Right forelimb (tissue), 1 donor: Measurements from ENCODE around the gene GAGE1.
"Not testable (repeated sequence)": the region's sequence is repeated elsewhere in the genome, so short reads cannot be mapped to it uniquely, and the experiment has no call there.

Experiments used
- DNase-seq: peaks from one replicate; pipeline ENCODE4 v3.0.0-alpha.2; 2018

GAGE1 gene

GRCh38 chrX:49598720-49599119, at the start of gene GAGE1:
Gene GAGE1, plus strand, starts transcription at chrX:49599020. Its CDS starts 1,155 bp downstream, at chrX:49600175.
- DNase-seq: not testable (repeated sequence)

- not testable (repeated sequence) for DNase-seq
These were observed 47.8 kb upstream of the GAGE1 start, which contains the start of gene GAGE12E for GRCh38 chrX:49550989-49551388. Gene GAGE12E, plus strand, starts transcription at chrX:49551289. Its CDS starts 1,155 bp downstream, at chrX:49552444.

GRCh38 chrX:49560542-49560941, 38.3 kb upstream of the GAGE1 start, which contains the start of gene GAGE12F:
Gene GAGE12F, plus strand, starts transcription at chrX:49560842. Its CDS starts 1,155 bp downstream, at chrX:49561997.
- not testable (repeated sequence) for DNase-seq

- DNase-seq: not testable (repeated sequence)
These were observed 30.1 kb upstream of the GAGE1 start for GRCh38 chrX:49568728-49569127.

GRCh38 chrX:49569152-49569551, 29.7 kb upstream of the GAGE1 start:
- DNase-seq: not testable (repeated sequence)

- DNase-seq: not testable (repeated sequence)
These were observed 28.7 kb upstream of the GAGE1 start, which contains the start of gene GAGE12G for GRCh38 chrX:49570100-49570499. Gene GAGE12G, plus strand, starts transcription at chrX:49570400. Its CDS starts 1,155 bp downstream, at chrX:49571555.

GRCh38 chrX:49579649-49580048, 19.2 kb upstream of the GAGE1 start, which contains the start of gene GAGE12H:
Gene GAGE12H, plus strand, starts transcription at chrX:49579949. Its CDS starts 1,155 bp downstream, at chrX:49581104.
- DNase-seq: not testable (repeated sequence)

- not testable (repeated sequence) for DNase-seq
These were observed 9.6 kb upstream of the GAGE1 start, which contains the start of gene GAGE2A for GRCh38 chrX:49589196-49589595. Gene GAGE2A, plus strand, starts transcription at chrX:49589496. Its CDS starts 1,155 bp downstream, at chrX:49590651.

GRCh38 chrX:49589769-49590478, 8.9 kb upstream of the GAGE1 start:
- DNase-seq: not testable (repeated sequence)

- not testable (repeated sequence) for DNase-seq
These were observed 8.3 kb upstream of the GAGE1 start for GRCh38 chrX:49590488-49590887.

- DNase-seq: no peak
These were observed 12.0 kb downstream of the GAGE1 start for GRCh38 chrX:49610718-49611310.

GRCh38 chrX:49618574-49618973, 19.8 kb downstream of the GAGE1 start:
- DNase-seq: no peak

GRCh38 chrX:49627086-49627777, 28.4 kb downstream of the GAGE1 start:
- no peak for DNase-seq

GRCh38 chrX:49644991-49645637, 46.3 kb downstream of the GAGE1 start:
- no peak for DNase-seq

GRCh38 chrX:49656533-49656932, 57.7 kb downstream of the GAGE1 start:
- DNase-seq: no peak
